Kidney (tissue), 14 donors: ENCODE data around the gene GAS5. TPM values are rescaled to one million over a fixed set of nuclear protein-coding genes. Genes with fewer than 3 reads are reported as not detected.

ENCODE experiments used
- DNase-seq, 5 donors: peaks; one replicate each; pipeline ENCODE4 v3.0.0-alpha.2; 2013 to 2020
- FAIRE-seq: peaks from 2 replicates; lab custom pipeline; 2012; peaks lifted over from hg19 to GRCh38; lab: Jason Lieb, UNC
- H3K27ac ChIP-seq, 2 donors: one replicate each; pipeline ENCODE4 v1.7.0; 2013; ENCODE audit warnings: low read depth in 2 of 2, low read length in 2 of 2, inconsistent platforms in 1 of 2
- H3K27me3 ChIP-seq: one replicate; pipeline ENCODE4 v1.7.1; 2013; ENCODE audit warnings: low read length, inconsistent platforms; ENCODE audit not compliant: control insufficient read depth, insufficient read depth
- H3K36me3 ChIP-seq, 3 donors: one replicate each; pipeline versions ENCODE4 v1.7.0 to v1.7.1; 2013; ENCODE audit warnings: low read length in 3 of 3, control low read depth in 1 of 3, inconsistent platforms in 1 of 3; ENCODE audit not compliant: insufficient read depth in 3 of 3, control insufficient read depth in 2 of 3
- H3K4me1 ChIP-seq, 3 donors: one replicate each; pipeline versions ENCODE4 v1.7.0 to v1.7.1; 2013; ENCODE audit warnings: low read length in 3 of 3, inconsistent platforms in 1 of 3, low read depth in 1 of 3; ENCODE audit not compliant: control insufficient read depth in 2 of 3, insufficient read depth in 2 of 3
- H3K4me3 ChIP-seq, 3 donors: one replicate each; pipeline versions ENCODE4 v1.7.0 to v1.8.1; 2013; ENCODE audit warnings: low read length in 3 of 3, control low read depth in 1 of 3, inconsistent platforms in 1 of 3
- H3K9ac ChIP-seq, 3 donors: one replicate each; pipeline versions ENCODE4 v1.7.0 to v1.7.1; 2013; ENCODE audit warnings: low read length in 3 of 3, control low read depth in 1 of 3, inconsistent platforms in 1 of 3
- H3K9me3 ChIP-seq, 3 donors: one replicate each; pipeline versions ENCODE4 v1.7.0 to v1.7.1; 2013; ENCODE audit warnings: low read length in 3 of 3, control low read depth in 1 of 3, inconsistent platforms in 1 of 3; ENCODE audit not compliant: control insufficient read depth in 2 of 3, insufficient read depth in 1 of 3
- CTCF ChIP-seq: IDR thresholded peaks from 3 replicates; pipeline ENCODE4 v1.5.1; 2012; ENCODE audit warnings: mild to moderate bottlenecking, moderate library complexity, borderline replicate concordance; ENCODE audit not compliant: insufficient read depth; ENCODE audit errors: extremely low read depth
- intact Hi-C: fragments of 100-400 bp; cut with DNase I; formaldehyde crosslinking; loops from one replicate; pipeline ENCODE4 v1.11.1; 2022
- polyA plus RNA-seq: library from polyadenylated mRNA; stranded (reverse); fragments of 350-450 nt; fragmentation: Illumina TruSeq; extraction: RNeasy Lipid Tissue Mini Kit (QIAGEN cat#74804); gene quantifications from one replicate; pipeline ENCODE4 v1.2.3, GENCODE V29; 2014; ENCODE audit warnings: low read depth, low replicate concordance; ENCODE audit not compliant: insufficient read depth
- total RNA-seq: library from RNA; stranded (reverse); fragmentation: NEBNext Ultra II Directional; extraction: Animal tissue kit (Norgen Biotek cat#: 25700); gene quantifications from one replicate; pipeline ENCODE4 v1.2.1, GENCODE V29; 2021
- donor health status: control.
- donor health status: control.
- donor health status: control.
- donor health status: control.
- donor health status: control.
- donor health status: DM: yes; HTN: yes; CAD: no.
- donor health status: Normal renal cell carcinoma (clear cell type).

Gene GAS5
- total and polyA plus RNA-seq, 2 donors from 2014 or later: 239 to 275 TPM

GRCh38 chr1:173870252-173871075 is 2.7 kb upstream of the GAS5 start:
- intact Hi-C loops: no loop called here
- FAIRE-seq (no peak), DNase-seq (no peak)
- Histone ChIP-seq H3K9ac (peak overlapping the region in 1 of 3 donors; percentile 12), H3K36me3 (peaks cover 1 to 18% (median 11%) of the 10 kb centered on the region in 3 donors), H3K27me3 (no peaks in the 10 kb centered on the region), H3K4me3 (no peak overlapping the region), H3K9me3 (no peaks in the 10 kb centered on the region), H3K27ac (no peak overlapping the region), H3K4me1 (peaks cover 0 to 27% (median 13%) of the 10 kb centered on the region in 3 donors)
- TF ChIP-seq CTCF: no peak

GRCh38 chr1:173869021-173869359 is 1.2 kb upstream of the GAS5 start:
- no peak for DNase-seq
- FAIRE-seq: no peak
- H3K4me1 ChIP-seq: peaks cover 0 to 27% (median 14%) of the 10 kb centered on the region in 3 donors
- H3K4me3 ChIP-seq: peak overlapping the region; percentile 84 to 99 (median 92)
- no peaks in the 10 kb centered on the region for H3K9me3 ChIP-seq
- peak overlapping the region; percentile 83 to 92 (median 91) for H3K9ac ChIP-seq
- TF ChIP-seq CTCF: no peak
- intact Hi-C loops: no loop called here
- peaks cover 15 to 33% (median 21%) of the 10 kb centered on the region in 3 donors for H3K36me3 ChIP-seq
- no peaks in the 10 kb centered on the region for H3K27me3 ChIP-seq
- peak overlapping the region; percentile 97 to 98 for H3K27ac ChIP-seq

GRCh38 chr1:173868266-173869020 is 654 bp upstream of the GAS5 start, which contains the start of gene ZBTB37:
TSS of gene ZBTB37 (plus strand) at chr1:173868380. CDS start at chr1:173870226, 1,846 bp downstream.
- peaks cover 18 to 38% (median 25%) of the 10 kb centered on the region in 3 donors for H3K36me3 ChIP-seq
- no peaks in the 10 kb centered on the region for H3K9me3 ChIP-seq
- FAIRE-seq (no peak), DNase-seq (peak; percentile 91 to 98 (median 94))
- H3K4me3 ChIP-seq: peak within 1 kb of the TSS; percentile 92 to 99 (median 99)
- no peak for TF ChIP-seq CTCF
- intact Hi-C loops: no loop called here
- H3K27ac ChIP-seq: peak within 1 kb of the TSS; percentile 97 to 98
- peaks cover 0 to 27% (median 14%) of the 10 kb centered on the region in 3 donors for H3K4me1 ChIP-seq
- H3K27me3 ChIP-seq: no peaks in the 10 kb centered on the region
- peak within 1 kb of the TSS; percentile 91 to 99 (median 92) for H3K9ac ChIP-seq
